ENCODE measurements around the gene JUP. TPM values are rescaled to one million over a fixed set of nuclear protein-coding genes. Genes with fewer than 3 reads are reported as not detected.

JUP gene
- total RNA-seq, 2 experiments from 2014 or later = 1.5 to 1.8 TPM

DNA sequence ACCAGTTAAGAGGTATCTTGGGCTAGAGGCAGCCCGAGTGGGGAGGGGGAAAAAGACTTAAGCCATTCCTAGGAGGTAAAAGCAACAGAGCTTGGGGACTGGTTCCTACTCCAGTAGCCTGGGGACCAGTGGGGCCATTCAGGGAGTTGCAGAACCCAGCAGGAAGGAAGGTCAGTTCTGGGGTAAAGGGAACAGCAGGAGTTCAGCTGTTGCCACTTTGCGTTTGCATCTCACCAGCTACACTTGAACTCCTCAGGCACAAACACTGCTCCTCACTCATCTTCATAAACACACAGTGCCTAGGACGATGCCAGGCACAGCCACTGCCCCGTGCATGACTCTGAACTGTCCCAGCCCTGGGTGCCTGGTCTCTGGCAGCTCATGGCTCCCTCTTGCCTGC, 56.0 kb downstream of the JUP start:
- ATAC-seq (no peak), DNase-seq (no peak)
- no peak overlapping the region for H3K27ac Mint-ChIP-seq
- ChIA-PET POLR2A (interaction anchor here (1.0 to 1.3 kb wide), 2 partner anchors 34 to 36 kb away, joined by 3 to 4 read pairs; no protein-coding TSS in a partner anchor), CTCF (interaction anchor here (1.0 to 2.7 kb wide), 4 partner anchors 10 to 71 kb away, joined by 3 to 12 read pairs (median 4); no protein-coding TSS in a partner anchor)
- H3K36me3 Mint-ChIP-seq (ENCODE audit: low read depth) = no peaks in the 10 kb centered on the region
- H3K9me3 Mint-ChIP-seq = no peaks in the 10 kb centered on the region
- H3K4me3 Mint-ChIP-seq = no peak overlapping the region
- TF ChIP-seq, protein P1, sequence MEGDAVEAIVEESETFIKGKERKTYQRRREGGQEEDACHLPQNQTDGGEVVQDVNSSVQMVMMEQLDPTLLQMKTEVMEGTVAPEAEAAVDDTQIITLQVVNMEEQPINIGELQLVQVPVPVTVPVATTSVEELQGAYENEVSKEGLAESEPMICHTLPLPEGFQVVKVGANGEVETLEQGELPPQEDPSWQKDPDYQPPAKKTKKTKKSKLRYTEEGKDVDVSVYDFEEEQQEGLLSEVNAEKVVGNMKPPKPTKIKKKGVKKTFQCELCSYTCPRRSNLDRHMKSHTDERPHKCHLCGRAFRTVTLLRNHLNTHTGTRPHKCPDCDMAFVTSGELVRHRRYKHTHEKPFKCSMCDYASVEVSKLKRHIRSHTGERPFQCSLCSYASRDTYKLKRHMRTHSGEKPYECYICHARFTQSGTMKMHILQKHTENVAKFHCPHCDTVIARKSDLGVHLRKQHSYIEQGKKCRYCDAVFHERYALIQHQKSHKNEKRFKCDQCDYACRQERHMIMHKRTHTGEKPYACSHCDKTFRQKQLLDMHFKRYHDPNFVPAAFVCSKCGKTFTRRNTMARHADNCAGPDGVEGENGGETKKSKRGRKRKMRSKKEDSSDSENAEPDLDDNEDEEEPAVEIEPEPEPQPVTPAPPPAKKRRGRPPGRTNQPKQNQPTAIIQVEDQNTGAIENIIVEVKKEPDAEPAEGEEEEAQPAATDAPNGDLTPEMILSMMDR (IDR thresholded peaks at IDR 0.05) = no peak
- peaks cover 25% of the 10 kb centered on the region for H3K27me3 Mint-ChIP-seq
- intact Hi-C loops (cut with micrococcal nuclease) = no loop called here
- peaks cover 8% of the 10 kb centered on the region for H3K4me1 Mint-ChIP-seq (ENCODE audit: low read depth)

DNA sequence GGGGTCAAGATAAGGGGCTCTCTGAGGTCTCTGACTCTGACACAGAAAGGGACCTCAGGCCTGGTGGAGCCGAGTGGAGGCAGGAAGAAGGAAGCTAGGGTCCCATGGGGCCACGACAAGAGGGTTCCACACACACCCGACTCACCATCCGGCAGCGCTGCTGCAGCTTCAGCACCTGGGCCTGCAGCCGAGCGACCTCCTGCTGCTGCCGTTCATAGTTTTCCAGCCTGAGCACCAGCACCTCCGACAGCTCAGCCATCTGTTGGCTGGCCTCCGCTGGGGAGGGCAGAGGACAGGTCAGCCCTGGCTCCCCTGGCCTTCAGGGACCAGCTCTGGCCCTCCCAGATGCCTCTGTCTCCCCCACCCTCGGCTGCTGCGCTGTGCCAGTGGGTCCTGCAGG, 58.5 kb downstream of the JUP start:
- ChIA-PET POLR2A (interaction anchor here (0.6 kb wide), 1 partner anchor 186 kb away, joined by 3 read pairs; no protein-coding TSS in a partner anchor), CTCF (interaction anchor here (0.7 to 1.4 kb wide), 2 partner anchors 62 to 71 kb away, joined by 3 read pairs; no protein-coding TSS in a partner anchor)
- H3K4me3 Mint-ChIP-seq = no peak overlapping the region
- no peak for DNase-seq
- H3K4me1 Mint-ChIP-seq (ENCODE audit: low read depth) = no peaks in the 10 kb centered on the region
- no peak for ATAC-seq
- TF ChIP-seq, protein P1 (IDR thresholded peaks at IDR 0.05) = no peak
- no peak overlapping the region for H3K27ac Mint-ChIP-seq
- intact Hi-C loops (cut with micrococcal nuclease) = no loop called here
- peaks cover 15% of the 10 kb centered on the region for H3K27me3 Mint-ChIP-seq
- H3K36me3 Mint-ChIP-seq (ENCODE audit: low read depth) = no peaks in the 10 kb centered on the region
- H3K9me3 Mint-ChIP-seq = no peaks in the 10 kb centered on the region

- Mint-ChIP-seq H3K27me3 (peaks cover 8% of the 10 kb centered on the region), H3K4me1 (ENCODE audit: low read depth) (no peaks in the 10 kb centered on the region), H3K9me3 (no peaks in the 10 kb centered on the region), H3K27ac (no peak overlapping the region), H3K36me3 (ENCODE audit: low read depth) (no peaks in the 10 kb centered on the region), H3K4me3 (no peak overlapping the region)
- TF ChIP-seq, protein P1 (IDR thresholded peaks at IDR 0.05) = no peak
- DNase-seq (no peak), ATAC-seq (no peak)
- POLR2A ChIA-PET = interaction anchor here (1.2 to 1.4 kb wide), 2 partner anchors 9 to 36 kb away, joined by 4 to 5 read pairs; partner anchors contain the start of gene EIF1
- CTCF ChIA-PET = interaction anchor here (1.7 kb wide), 1 partner anchor 29 kb away, joined by 5 read pairs; no protein-coding TSS in a partner anchor
- intact Hi-C loops (cut with micrococcal nuclease) = no loop called here
These were observed 61.4 kb downstream of the JUP start for GRCh38 chr17:41725134-41725533.

DNA sequence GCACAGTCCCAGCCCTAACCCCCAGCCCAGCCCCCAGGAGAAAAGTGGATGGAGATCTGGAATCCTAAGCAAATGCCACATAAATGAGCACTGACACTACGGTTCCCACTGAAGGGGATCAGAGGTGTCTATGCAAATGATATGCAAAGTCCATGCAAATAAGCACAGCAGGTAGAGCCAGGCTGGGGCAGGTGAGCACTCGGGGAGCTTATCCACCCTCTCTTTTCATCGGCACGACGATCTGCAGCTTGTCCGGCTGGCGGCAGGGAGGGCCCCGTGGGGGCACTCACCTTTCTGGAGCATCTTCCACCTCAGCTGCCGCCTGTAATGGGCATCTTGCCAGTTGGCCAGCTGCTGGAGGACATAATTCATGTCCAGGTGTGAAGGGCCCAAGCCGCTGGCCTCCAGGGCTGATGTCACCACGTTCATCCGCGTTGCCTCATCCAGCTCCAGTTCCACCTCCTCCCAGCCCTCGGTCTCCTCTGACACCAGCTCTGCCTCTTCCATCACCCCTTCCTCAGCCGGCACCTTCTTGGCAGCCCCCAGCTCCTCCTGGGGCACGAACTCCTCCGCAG, 61.9 kb downstream of the JUP start:
- POLR2A ChIA-PET = interaction anchor here (1.2 kb wide), 1 partner anchor 36 kb away, joined by 5 read pairs; the partner anchor contains the start of gene EIF1
- Mint-ChIP-seq H3K4me1 (ENCODE audit: low read depth) (no peaks in the 10 kb centered on the region), H3K4me3 (no peak overlapping the region), H3K27ac (no peak overlapping the region), H3K36me3 (ENCODE audit: low read depth) (no peaks in the 10 kb centered on the region), H3K9me3 (no peaks in the 10 kb centered on the region), H3K27me3 (peaks cover 8% of the 10 kb centered on the region)
- intact Hi-C loops (cut with micrococcal nuclease) = no loop called here
- TF ChIP-seq, protein P1 (IDR thresholded peaks at IDR 0.05) = no peak
- ATAC-seq = no peak
- CTCF ChIA-PET = interaction anchor here (2.6 kb wide), 1 partner anchor 29 kb away, joined by 8 read pairs; no protein-coding TSS in a partner anchor
- no peak for DNase-seq
